ENCODE results near the gene TOR3A.

TOR3A gene

GRCh38 chr1:179092896-179093461 is 11.1 kb downstream of the TOR3A start:
- TF ChIP-seq, protein P1, sequence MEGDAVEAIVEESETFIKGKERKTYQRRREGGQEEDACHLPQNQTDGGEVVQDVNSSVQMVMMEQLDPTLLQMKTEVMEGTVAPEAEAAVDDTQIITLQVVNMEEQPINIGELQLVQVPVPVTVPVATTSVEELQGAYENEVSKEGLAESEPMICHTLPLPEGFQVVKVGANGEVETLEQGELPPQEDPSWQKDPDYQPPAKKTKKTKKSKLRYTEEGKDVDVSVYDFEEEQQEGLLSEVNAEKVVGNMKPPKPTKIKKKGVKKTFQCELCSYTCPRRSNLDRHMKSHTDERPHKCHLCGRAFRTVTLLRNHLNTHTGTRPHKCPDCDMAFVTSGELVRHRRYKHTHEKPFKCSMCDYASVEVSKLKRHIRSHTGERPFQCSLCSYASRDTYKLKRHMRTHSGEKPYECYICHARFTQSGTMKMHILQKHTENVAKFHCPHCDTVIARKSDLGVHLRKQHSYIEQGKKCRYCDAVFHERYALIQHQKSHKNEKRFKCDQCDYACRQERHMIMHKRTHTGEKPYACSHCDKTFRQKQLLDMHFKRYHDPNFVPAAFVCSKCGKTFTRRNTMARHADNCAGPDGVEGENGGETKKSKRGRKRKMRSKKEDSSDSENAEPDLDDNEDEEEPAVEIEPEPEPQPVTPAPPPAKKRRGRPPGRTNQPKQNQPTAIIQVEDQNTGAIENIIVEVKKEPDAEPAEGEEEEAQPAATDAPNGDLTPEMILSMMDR (IDR thresholded peaks at IDR 0.05): no peak
- no peak for DNase-seq
- Histone ChIP-seq H3K9me3 (no peaks in the 10 kb centered on the region), H3K4me1 (peaks cover 0 to 31% (median 29%) of the 10 kb centered on the region in 4 donors), H3K27me3 (no peaks in the 10 kb centered on the region), H3K36me3 (peaks cover 33 to 76% (median 59%) of the 10 kb centered on the region in 3 donors), H3K27ac (peak overlapping the region in 1 of 2 donors; percentile 84), H3K4me3 (no peak overlapping the region)
- intact Hi-C loops (cut with DNase I; ENCODE audit: low total_unique reads): no loop called here

DNA sequence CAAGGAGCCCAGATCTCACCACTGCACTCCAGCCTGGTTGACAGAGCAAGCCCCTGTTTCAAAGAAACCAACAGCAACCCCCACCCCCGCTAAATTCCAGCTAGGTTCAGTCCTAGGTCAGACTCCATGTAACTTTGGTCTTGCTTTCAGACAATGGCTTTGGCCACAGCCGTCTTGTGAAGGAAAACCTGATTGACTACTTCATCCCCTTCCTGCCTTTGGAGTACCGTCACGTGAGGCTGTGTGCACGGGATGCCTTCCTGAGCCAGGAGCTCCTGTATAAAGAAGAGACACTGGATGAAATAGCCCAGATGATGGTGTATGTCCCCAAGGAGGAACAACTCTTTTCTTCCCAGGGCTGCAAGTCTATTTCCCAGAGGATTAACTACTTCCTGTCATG is 12.9 kb downstream of the TOR3A start:
- TF ChIP-seq, protein P1 (IDR thresholded peaks at IDR 0.05): no peak
- Histone ChIP-seq H3K4me3 (no peak overlapping the region), H3K4me1 (peaks cover 0 to 27% (median 26%) of the 10 kb centered on the region in 4 donors), H3K9me3 (no peaks in the 10 kb centered on the region), H3K36me3 (peaks cover 29 to 63% (median 63%) of the 10 kb centered on the region in 3 donors), H3K27ac (no peak overlapping the region), H3K27me3 (no peaks in the 10 kb centered on the region)
- DNase-seq: no peak
- intact Hi-C loops (cut with DNase I; ENCODE audit: low total_unique reads): no loop called here

DNA sequence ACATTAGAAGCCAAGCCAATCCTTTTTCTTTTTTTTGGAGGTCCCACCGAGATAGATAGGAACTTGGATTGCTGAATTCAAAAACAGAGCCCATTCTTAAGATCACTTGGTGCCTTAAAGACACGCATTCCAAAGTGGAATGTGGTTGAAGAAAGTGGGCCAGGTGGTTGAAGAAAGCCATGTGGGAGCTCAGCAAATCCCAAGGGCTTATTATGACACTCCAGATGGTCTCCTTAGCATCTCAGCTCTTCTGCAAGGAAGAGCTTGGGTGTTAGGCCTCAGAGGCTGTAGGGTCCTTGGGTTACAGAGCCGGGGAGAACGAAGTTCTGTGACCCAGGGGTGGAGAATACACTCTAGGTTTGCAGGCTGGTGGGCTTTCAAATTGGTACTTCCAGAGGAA is 13.5 kb downstream of the TOR3A start:
- H3K27me3 ChIP-seq: no peaks in the 10 kb centered on the region
- no peak overlapping the region for H3K27ac ChIP-seq
- peaks cover 0 to 21% (median 21%) of the 10 kb centered on the region in 4 donors for H3K4me1 ChIP-seq
- no peaks in the 10 kb centered on the region for H3K9me3 ChIP-seq
- no peak for DNase-seq
- intact Hi-C loops (cut with DNase I; ENCODE audit: low total_unique reads): no loop called here
- H3K4me3 ChIP-seq: no peak overlapping the region
- H3K36me3 ChIP-seq: peaks cover 29 to 64% (median 61%) of the 10 kb centered on the region in 3 donors
- TF ChIP-seq, protein P1 (IDR thresholded peaks at IDR 0.05): no peak

DNA sequence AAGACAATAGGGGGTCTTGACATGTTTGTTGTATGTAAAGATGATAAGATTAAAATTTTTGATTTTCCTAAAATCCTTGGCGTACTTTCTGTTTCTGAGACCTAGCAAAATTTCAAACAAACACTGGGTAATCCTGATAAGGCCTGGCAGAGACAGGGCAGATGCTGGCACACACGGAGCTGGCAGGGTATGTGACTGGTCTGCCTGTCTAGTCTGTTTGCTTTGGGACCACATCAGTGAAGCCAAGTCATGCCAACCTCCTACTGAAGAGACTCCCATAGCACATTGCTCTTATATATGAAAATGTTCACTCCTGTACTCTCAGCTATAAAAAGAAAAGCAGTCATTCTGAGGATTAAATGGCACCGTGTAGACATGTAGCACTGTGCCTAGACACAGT is 14.1 kb downstream of the TOR3A start:
- Histone ChIP-seq H3K9me3 (no peaks in the 10 kb centered on the region), H3K27me3 (no peaks in the 10 kb centered on the region), H3K36me3 (peaks cover 29 to 69% (median 64%) of the 10 kb centered on the region in 3 donors), H3K27ac (no peak overlapping the region), H3K4me3 (no peak overlapping the region), H3K4me1 (peaks cover 0 to 17% (median 16%) of the 10 kb centered on the region in 4 donors)
- intact Hi-C loops (cut with DNase I; ENCODE audit: low total_unique reads): no loop called here
- TF ChIP-seq, protein P1 (IDR thresholded peaks at IDR 0.05): no peak
- no peak for DNase-seq

DNA sequence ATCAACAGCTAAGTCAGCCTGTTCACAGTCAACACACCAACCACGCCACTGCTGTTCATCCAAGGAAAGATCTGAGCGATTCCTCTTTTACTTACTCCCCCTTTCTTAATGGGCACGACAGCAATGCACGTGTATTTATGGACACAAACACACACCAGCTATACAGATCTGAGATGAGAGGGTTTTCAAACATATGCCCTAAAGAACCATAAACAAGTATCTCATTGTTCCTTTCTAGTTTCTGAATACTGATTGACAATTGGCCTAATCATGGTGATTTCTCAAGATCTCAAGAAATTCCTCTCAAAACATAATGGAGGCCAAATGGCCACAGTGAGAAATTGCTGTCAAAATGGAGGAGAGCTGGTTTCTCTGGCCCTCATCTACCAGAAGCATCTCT is 18.0 kb downstream of the TOR3A start:
- H3K9me3 ChIP-seq: no peaks in the 10 kb centered on the region
- intact Hi-C loops (cut with DNase I; ENCODE audit: low total_unique reads): no loop called here
- no peaks in the 10 kb centered on the region for H3K27me3 ChIP-seq
- TF ChIP-seq, protein P1 (IDR thresholded peaks at IDR 0.05): no peak
- H3K36me3 ChIP-seq: peaks cover 16 to 47% (median 43%) of the 10 kb centered on the region in 3 donors
- H3K4me3 ChIP-seq: no peak overlapping the region
- no peaks in the 10 kb centered on the region for H3K4me1 ChIP-seq
- H3K27ac ChIP-seq: no peak overlapping the region
- DNase-seq: no peak

All from tibial artery (tissue), 4 donors.